Choroid plexus epithelial cell (primary cell): ENCODE results near the gene MTCL1.

ENCODE experiments used
- DNase-seq: peaks from one replicate; pipeline ENCODE4 v3.0.0-alpha.2; 2010; ENCODE audit warnings: low read depth
- H3K4me3 ChIP-seq: 2 replicates; pipeline ENCODE4 v1.5.1; 2011; ENCODE audit warnings: low read depth, mild to moderate bottlenecking, control low read depth, low read length, moderate library complexity
- TF ChIP-seq, protein P1 (sequence below): conservative IDR thresholded peaks from 2 replicates; pipeline ENCODE4 v1.5.1; 2011; ENCODE audit warnings: low read depth, mild to moderate bottlenecking, control low read depth, inconsistent platforms, low read length, moderate library complexity

Gene MTCL1

DNA sequence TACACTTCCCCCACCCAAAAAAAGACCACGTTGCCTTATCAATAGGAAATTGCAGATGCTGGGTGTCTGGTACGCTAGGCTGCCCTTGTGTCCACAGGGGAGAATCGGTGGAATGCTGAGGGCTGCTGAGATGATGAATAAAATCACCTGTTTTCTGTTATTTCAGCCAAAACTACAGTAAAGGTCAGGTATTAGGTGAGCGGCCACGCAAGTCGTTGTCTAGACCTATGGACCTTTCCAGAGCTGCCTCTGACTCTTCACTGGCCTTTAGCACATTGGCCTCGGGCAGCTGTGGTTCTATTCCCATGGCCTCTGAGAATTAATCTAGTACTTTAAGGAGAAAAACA is 89.6 kb downstream of the MTCL1 start:
- TF ChIP-seq, protein P1, sequence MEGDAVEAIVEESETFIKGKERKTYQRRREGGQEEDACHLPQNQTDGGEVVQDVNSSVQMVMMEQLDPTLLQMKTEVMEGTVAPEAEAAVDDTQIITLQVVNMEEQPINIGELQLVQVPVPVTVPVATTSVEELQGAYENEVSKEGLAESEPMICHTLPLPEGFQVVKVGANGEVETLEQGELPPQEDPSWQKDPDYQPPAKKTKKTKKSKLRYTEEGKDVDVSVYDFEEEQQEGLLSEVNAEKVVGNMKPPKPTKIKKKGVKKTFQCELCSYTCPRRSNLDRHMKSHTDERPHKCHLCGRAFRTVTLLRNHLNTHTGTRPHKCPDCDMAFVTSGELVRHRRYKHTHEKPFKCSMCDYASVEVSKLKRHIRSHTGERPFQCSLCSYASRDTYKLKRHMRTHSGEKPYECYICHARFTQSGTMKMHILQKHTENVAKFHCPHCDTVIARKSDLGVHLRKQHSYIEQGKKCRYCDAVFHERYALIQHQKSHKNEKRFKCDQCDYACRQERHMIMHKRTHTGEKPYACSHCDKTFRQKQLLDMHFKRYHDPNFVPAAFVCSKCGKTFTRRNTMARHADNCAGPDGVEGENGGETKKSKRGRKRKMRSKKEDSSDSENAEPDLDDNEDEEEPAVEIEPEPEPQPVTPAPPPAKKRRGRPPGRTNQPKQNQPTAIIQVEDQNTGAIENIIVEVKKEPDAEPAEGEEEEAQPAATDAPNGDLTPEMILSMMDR: no peak
- no peak overlapping the region for H3K4me3 ChIP-seq
- peak; percentile 46 for DNase-seq

DNA sequence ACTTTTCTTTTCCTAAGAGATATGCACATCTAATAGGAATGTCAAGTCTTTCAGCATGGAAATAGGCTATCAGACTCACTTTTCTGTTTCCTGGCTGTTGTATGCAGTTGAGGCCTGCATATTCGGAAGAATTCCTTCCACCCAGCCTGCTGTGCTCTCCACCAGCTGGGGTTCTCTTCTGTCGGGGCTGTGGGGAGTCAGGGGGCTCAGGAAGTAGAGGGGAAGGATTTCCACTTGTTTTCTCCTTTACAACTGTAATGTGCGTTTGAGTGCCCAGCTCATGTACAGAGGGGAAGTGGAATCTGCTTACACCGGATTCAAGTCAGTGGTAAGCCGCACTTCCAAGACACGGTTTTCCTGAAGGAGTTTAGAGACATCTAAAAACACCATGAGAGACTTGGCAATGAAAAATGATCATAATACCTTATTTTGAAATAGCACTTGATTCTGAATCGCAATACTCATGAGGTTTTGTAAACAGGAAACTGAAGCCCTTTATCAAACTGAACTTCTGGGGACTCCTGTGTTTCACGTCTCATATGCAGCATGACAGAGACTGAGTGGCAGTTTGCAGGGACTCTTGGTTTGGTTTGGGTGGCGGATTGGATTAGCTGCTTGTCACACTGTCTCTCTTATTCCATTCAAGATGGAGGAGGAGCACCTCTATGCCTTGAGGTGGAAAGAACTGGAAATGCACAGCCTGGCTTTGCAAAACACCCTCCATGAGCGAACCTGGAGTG is 90.4 kb downstream of the MTCL1 start:
- no peak for DNase-seq
- H3K4me3 ChIP-seq: no peak overlapping the region
- TF ChIP-seq, protein P1: no peak

DNA sequence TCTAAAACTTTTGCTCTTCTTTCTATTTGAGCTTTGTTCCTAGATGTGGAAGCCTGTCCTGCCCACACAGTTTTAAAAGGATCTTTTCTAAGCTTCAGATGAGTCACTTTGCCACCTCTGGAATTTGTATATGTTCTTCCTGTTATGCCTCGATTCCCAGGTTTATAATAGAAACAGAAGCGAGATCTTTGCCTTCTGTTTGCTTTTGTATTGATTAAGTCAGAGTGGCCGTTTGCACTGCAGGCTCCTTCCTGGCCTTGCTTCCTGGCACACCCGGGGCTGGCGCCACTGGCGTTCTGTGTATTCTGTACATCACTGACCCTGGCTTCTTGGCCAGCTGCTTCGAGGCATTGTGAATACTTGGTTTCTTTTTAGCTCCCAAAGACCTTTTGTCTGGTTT is 91.8 kb downstream of the MTCL1 start:
- TF ChIP-seq, protein P1: no peak
- peak; percentile 37 for DNase-seq
- no peak overlapping the region for H3K4me3 ChIP-seq

DNA sequence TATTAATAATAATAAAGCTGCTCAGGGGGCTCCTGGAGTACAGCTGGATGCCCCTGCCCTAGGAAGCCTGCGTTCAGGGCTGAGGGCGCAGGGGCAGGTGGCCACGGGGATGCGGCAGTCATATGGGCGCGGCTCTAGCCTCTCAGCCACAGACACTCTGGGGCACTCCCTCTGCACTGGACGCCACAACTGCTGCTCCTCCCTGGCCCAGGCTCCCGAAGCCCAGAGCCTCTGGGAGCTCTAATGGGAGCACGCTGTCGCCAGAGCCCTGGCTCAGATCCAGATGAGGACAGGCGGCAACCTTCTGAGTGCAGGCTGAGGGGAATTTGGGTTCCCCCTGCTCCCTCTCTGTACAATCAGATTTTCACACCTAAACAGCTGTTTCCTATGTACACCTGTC is 93.6 kb downstream of the MTCL1 start:
- H3K4me3 ChIP-seq: no peak overlapping the region
- TF ChIP-seq, protein P1: no peak
- no peak for DNase-seq

DNA sequence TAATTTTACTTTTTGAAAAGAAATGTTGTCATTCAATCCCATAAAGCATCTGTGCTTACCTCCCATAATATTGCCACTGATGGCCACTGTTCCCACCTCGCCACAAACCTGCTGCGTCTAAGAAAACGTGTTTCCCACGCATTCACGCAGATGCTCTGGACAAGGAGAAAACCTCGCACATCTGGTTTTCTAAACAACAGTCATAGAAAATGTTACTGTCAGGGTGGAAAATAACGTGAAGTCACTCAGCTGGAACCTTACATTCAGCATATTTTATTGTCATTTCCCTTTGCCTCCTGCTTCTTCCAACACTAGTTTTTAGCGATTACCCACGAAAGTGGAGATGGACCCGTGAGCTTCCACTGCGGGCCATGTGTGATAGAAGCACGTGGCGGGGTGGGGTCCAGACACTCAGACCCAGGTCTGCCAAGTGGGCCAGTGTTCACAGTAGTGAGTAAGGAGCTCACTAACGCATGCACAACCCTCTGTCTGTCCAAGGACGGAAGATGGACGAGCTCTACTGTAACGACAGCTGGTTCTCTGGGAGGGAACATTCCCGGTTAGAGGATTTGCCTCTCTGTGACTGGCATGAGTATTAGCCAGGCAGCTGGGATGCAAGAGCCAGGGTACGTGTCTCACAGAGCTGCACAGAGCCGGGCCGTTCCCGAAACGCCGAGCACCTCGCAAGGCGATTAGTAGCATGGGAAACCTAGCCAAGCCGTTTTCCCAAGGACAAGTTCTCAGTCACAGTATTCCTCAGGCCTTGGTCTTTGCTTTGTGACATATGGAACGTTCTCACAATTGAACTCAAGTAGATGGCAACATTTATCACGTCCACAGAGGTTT is 94.5 kb downstream of the MTCL1 start:
- H3K4me3 ChIP-seq: no peak overlapping the region
- DNase-seq: no peak
- TF ChIP-seq, protein P1: no peak

DNA sequence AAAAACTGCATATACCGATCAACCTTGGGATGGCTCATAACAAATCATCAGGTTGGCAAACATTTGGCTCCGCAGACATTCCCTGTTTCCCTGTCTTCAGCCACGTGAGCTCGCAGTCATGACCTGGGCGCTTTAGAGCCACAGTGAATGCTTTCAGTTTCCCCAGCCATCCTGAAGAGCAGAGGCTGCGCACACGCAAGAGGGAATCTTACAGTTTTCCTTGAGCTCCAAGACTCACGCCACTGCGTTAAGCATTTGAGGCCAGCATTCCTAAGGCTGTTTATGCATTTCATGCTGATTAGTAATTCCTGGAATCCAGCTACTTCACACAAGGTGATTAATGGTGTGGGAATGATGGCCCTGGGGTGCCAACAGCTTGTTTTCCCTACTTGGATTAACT is 95.1 kb downstream of the MTCL1 start:
- TF ChIP-seq, protein P1: no peak
- peak; percentile 96 for DNase-seq
- no peak overlapping the region for H3K4me3 ChIP-seq
